Cardiac septum (tissue), 1 donor: ENCODE measurements around the gene PKN2. TPM values are rescaled to one million over a fixed set of nuclear protein-coding genes. Genes with fewer than 3 reads are reported as not detected.
"Not testable (repeated sequence)": the region's sequence is repeated elsewhere in the genome, so short reads cannot be mapped to it uniquely, and the experiment has no call there.

Experiments
- DNase-seq: peaks from one replicate; pipeline ENCODE4 v3.0.0-alpha.2; 2020; ENCODE audit warnings: low spot score
- intact Hi-C: fragments of 100-400 bp; cut with DNase I; formaldehyde crosslinking; loops from one replicate; pipeline ENCODE4 v1.14.0; 2022
- total RNA-seq: library from RNA; stranded (reverse); fragmentation: NEBNext Ultra II Directional; extraction: Animal tissue kit (Norgen Biotek cat#: 25700); gene quantifications from one replicate; pipeline ENCODE4 v1.2.1, GENCODE V29; 2021
- donor health status: DM: no; HTN: no; CAD: no.

PKN2 gene
- total RNA-seq, 1 donor from 2014 or later, result 27.0 TPM

GRCh38 chr1:88670462-88670861 is 13.6 kb upstream of the PKN2 start:
- DNase-seq, result no peak
- intact Hi-C loops, result no loop called here

GRCh38 chr1:88673446-88673845 is 10.6 kb upstream of the PKN2 start:
- intact Hi-C loops, result no loop called here
- no peak for DNase-seq

GRCh38 chr1:88678405-88678804 is 5.7 kb upstream of the PKN2 start:
- intact Hi-C loops, result no loop called here
- DNase-seq, result no peak

- DNase-seq, result no peak
- intact Hi-C loops, result loop anchor here (5.0 kb wide), 1 partner anchor 212 kb away; the partner anchor contains the start of gene GTF2B
Measured at GRCh38 chr1:88680471-88680870, 3.6 kb upstream of the PKN2 start.

- DNase-seq, result no peak
- intact Hi-C loops, result loop anchor here (5.0 kb wide), 1 partner anchor 211 kb away; the partner anchor contains the start of gene GTF2B
Measured at GRCh38 chr1:88680911-88681622, 3.0 kb upstream of the PKN2 start.

GRCh38 chr1:88684482-88685258 is 597 bp downstream of the PKN2 start:
- DNase-seq, result peak; percentile 78
- intact Hi-C loops, result loop anchor here (5.0 kb wide), 1 partner anchor 208 kb away; the partner anchor contains the start of gene GTF2B

GRCh38 chr1:88685259-88685620 is 1.2 kb downstream of the PKN2 start:
- intact Hi-C loops, result no loop called here
- no peak for DNase-seq

GRCh38 chr1:88691540-88691939 is 7.5 kb downstream of the PKN2 start:
- intact Hi-C loops, result no loop called here
- no peak for DNase-seq

- intact Hi-C loops, result no loop called here
- no peak for DNase-seq
Measured at GRCh38 chr1:88695781-88696180, 11.7 kb downstream of the PKN2 start.

- no peak for DNase-seq
- intact Hi-C loops, result no loop called here
Measured at GRCh38 chr1:88697503-88697902, 13.4 kb downstream of the PKN2 start.

GRCh38 chr1:88698140-88698539 is 14.1 kb downstream of the PKN2 start:
- intact Hi-C loops, result no loop called here
- no peak for DNase-seq

- DNase-seq, result no peak
- intact Hi-C loops, result no loop called here
Measured at GRCh38 chr1:88698764-88699163, 14.7 kb downstream of the PKN2 start.

- intact Hi-C loops, result no loop called here
- no peak for DNase-seq
Measured at GRCh38 chr1:88700425-88701013, 16.4 kb downstream of the PKN2 start.

- intact Hi-C loops, result no loop called here
- no peak for DNase-seq
Measured at GRCh38 chr1:88701275-88701674, 17.2 kb downstream of the PKN2 start.

GRCh38 chr1:88701793-88702192 is 17.7 kb downstream of the PKN2 start:
- DNase-seq, result peak; percentile 74
- intact Hi-C loops, result not testable (repeated sequence)

- DNase-seq, result no peak
- intact Hi-C loops, result no loop called here
Measured at GRCh38 chr1:88708011-88708410, 23.9 kb downstream of the PKN2 start.

GRCh38 chr1:88712907-88713306 is 28.8 kb downstream of the PKN2 start:
- intact Hi-C loops, result not testable (repeated sequence)

GRCh38 chr1:88716571-88716970 is 32.5 kb downstream of the PKN2 start:
- DNase-seq, intact Hi-C loops: not testable (repeated sequence)

More at GRCh38 chr1:88712907-88713306, 28.8 kb downstream of the PKN2 start:
- not testable (repeated sequence) for DNase-seq

- DNase-seq, result no peak
- intact Hi-C loops, result no loop called here
Measured at GRCh38 chr1:88722492-88722891, 38.4 kb downstream of the PKN2 start.

GRCh38 chr1:88726697-88727096 is 42.6 kb downstream of the PKN2 start:
- intact Hi-C loops, result no loop called here
- no peak for DNase-seq

- intact Hi-C loops, result no loop called here
- no peak for DNase-seq
Measured at GRCh38 chr1:88727205-88727604, 43.1 kb downstream of the PKN2 start.
